ENCODE measurements around the gene SFXN5.

SFXN5 gene

GRCh38 chr2:73084971-73085370, 13.5 kb upstream of the SFXN5 start:
- H3K36me3 ChIP-seq (ENCODE audit: low read depth) = peaks cover 32% of the 10 kb centered on the region
- DNase-seq (ENCODE audit: low spot score) = no peak
- no peak for ATAC-seq (ENCODE audit: low read depth)
- TF ChIP-seq, protein P1, sequence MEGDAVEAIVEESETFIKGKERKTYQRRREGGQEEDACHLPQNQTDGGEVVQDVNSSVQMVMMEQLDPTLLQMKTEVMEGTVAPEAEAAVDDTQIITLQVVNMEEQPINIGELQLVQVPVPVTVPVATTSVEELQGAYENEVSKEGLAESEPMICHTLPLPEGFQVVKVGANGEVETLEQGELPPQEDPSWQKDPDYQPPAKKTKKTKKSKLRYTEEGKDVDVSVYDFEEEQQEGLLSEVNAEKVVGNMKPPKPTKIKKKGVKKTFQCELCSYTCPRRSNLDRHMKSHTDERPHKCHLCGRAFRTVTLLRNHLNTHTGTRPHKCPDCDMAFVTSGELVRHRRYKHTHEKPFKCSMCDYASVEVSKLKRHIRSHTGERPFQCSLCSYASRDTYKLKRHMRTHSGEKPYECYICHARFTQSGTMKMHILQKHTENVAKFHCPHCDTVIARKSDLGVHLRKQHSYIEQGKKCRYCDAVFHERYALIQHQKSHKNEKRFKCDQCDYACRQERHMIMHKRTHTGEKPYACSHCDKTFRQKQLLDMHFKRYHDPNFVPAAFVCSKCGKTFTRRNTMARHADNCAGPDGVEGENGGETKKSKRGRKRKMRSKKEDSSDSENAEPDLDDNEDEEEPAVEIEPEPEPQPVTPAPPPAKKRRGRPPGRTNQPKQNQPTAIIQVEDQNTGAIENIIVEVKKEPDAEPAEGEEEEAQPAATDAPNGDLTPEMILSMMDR (IDR thresholded peaks at IDR 0.05; ENCODE audit: poor library complexity, severe bottlenecking) = no peak
- H3K27me3 ChIP-seq (ENCODE audit: insufficient read depth, poor library complexity, severe bottlenecking) = no peaks in the 10 kb centered on the region
- H3K4me3 ChIP-seq (ENCODE audit: severe bottlenecking) = no peak overlapping the region
- no peaks in the 10 kb centered on the region for H3K9me3 ChIP-seq (ENCODE audit: severe bottlenecking)
- no peak overlapping the region for H3K27ac ChIP-seq (ENCODE audit: poor library complexity, severe bottlenecking)
- H3K4me1 ChIP-seq (ENCODE audit: insufficient read depth, poor library complexity, severe bottlenecking) = peaks cover 8% of the 10 kb centered on the region

GRCh38 chr2:73083886-73084800, 12.6 kb upstream of the SFXN5 start:
- H3K36me3 ChIP-seq (ENCODE audit: low read depth) = peaks cover 32% of the 10 kb centered on the region
- H3K27ac ChIP-seq (ENCODE audit: poor library complexity, severe bottlenecking) = no peak overlapping the region
- peaks cover 2% of the 10 kb centered on the region for H3K4me1 ChIP-seq (ENCODE audit: insufficient read depth, poor library complexity, severe bottlenecking)
- H3K27me3 ChIP-seq (ENCODE audit: insufficient read depth, poor library complexity, severe bottlenecking) = no peaks in the 10 kb centered on the region
- DNase-seq (ENCODE audit: low spot score) = no peak
- H3K9me3 ChIP-seq (ENCODE audit: severe bottlenecking) = no peaks in the 10 kb centered on the region
- no peak for ATAC-seq (ENCODE audit: low read depth)
- no peak overlapping the region for H3K4me3 ChIP-seq (ENCODE audit: severe bottlenecking)
- TF ChIP-seq, protein P1 (IDR thresholded peaks at IDR 0.05; ENCODE audit: poor library complexity, severe bottlenecking) = no peak

GRCh38 chr2:73082523-73083410, 11.3 kb upstream of the SFXN5 start:
- Histone ChIP-seq H3K27me3 (ENCODE audit: insufficient read depth, poor library complexity, severe bottlenecking) (no peaks in the 10 kb centered on the region), H3K4me1 (ENCODE audit: insufficient read depth, poor library complexity, severe bottlenecking) (no peaks in the 10 kb centered on the region), H3K36me3 (ENCODE audit: low read depth) (peaks cover 19% of the 10 kb centered on the region), H3K27ac (ENCODE audit: poor library complexity, severe bottlenecking) (no peak overlapping the region), H3K9me3 (ENCODE audit: severe bottlenecking) (no peaks in the 10 kb centered on the region), H3K4me3 (ENCODE audit: severe bottlenecking) (no peak overlapping the region)
- TF ChIP-seq, protein P1 (IDR thresholded peaks at IDR 0.05; ENCODE audit: poor library complexity, severe bottlenecking) = no peak
- ATAC-seq (ENCODE audit: low read depth) = no peak
- DNase-seq (ENCODE audit: low spot score) = no peak

GRCh38 chr2:73081181-73081671, 9.7 kb upstream of the SFXN5 start:
- Histone ChIP-seq H3K9me3 (ENCODE audit: severe bottlenecking) (no peaks in the 10 kb centered on the region), H3K4me1 (ENCODE audit: insufficient read depth, poor library complexity, severe bottlenecking) (no peaks in the 10 kb centered on the region), H3K36me3 (ENCODE audit: low read depth) (peaks cover 13% of the 10 kb centered on the region), H3K4me3 (ENCODE audit: severe bottlenecking) (no peak overlapping the region), H3K27me3 (ENCODE audit: insufficient read depth, poor library complexity, severe bottlenecking) (no peaks in the 10 kb centered on the region), H3K27ac (ENCODE audit: poor library complexity, severe bottlenecking) (no peak overlapping the region)
- DNase-seq (ENCODE audit: low spot score) = no peak
- TF ChIP-seq, protein P1 (IDR thresholded peaks at IDR 0.05; ENCODE audit: poor library complexity, severe bottlenecking) = no peak
- ATAC-seq (ENCODE audit: low read depth) = no peak
